Activated naive CD8-positive, alpha-beta T cell treated with anti-CD3 and anti-CD28 coated beads, Interleukin-2, amount 50 U/mL, for 24 hours (primary cell): ENCODE results near the gene POMC.
"Not testable (repeated sequence)": the region's sequence is repeated elsewhere in the genome, so short reads cannot be mapped to it uniquely, and the experiment has no call there.

Experiments used
- ATAC-seq: fragments of 150-1000 bp; cut with Tn5 transposase; one replicate; pipeline ENCODE4 v1.10.0; 2021
- DNase-seq: peaks from one replicate; pipeline ENCODE4 v3.0.0; 2021
- H3K27ac Mint-ChIP-seq: one replicate; pipeline ENCODE4 v1.8.0; 2021; ENCODE audit warnings: mild to moderate bottlenecking, mixed read lengths
- H3K27me3 Mint-ChIP-seq: one replicate; pipeline ENCODE4 v1.8.0; 2021; ENCODE audit warnings: mixed read lengths
- H3K36me3 Mint-ChIP-seq: one replicate; pipeline ENCODE4 v1.8.0; 2021; ENCODE audit warnings: low read depth, mixed read lengths
- H3K4me1 Mint-ChIP-seq: one replicate; pipeline ENCODE4 v1.8.0; 2021; ENCODE audit warnings: mixed read lengths
- H3K4me3 Mint-ChIP-seq: one replicate; pipeline ENCODE4 v1.8.0; 2021; ENCODE audit warnings: mild to moderate bottlenecking, moderate library complexity, mixed read lengths
- H3K9me3 Mint-ChIP-seq: one replicate; pipeline ENCODE4 v1.8.0; 2021; ENCODE audit warnings: mixed read lengths

Gene POMC

GRCh38 chr2:25132299-25132635, 36.1 kb downstream of the POMC start:
- no peak for ATAC-seq
- no peak overlapping the region for H3K4me3 Mint-ChIP-seq

GRCh38 chr2:25131567-25132298, 36.6 kb downstream of the POMC start:
- Mint-ChIP-seq H3K9me3 (no peaks in the 10 kb centered on the region), H3K36me3 (no peaks in the 10 kb centered on the region), H3K27ac (no peak overlapping the region), H3K4me1 (peaks cover 11% of the 10 kb centered on the region), H3K27me3 (peaks cover 51% of the 10 kb centered on the region), H3K4me3 (peak overlapping the region; percentile 56)
- DNase-seq = peak; percentile 9
- peak; percentile 6 for ATAC-seq

More at GRCh38 chr2:25132299-25132635, 36.1 kb downstream of the POMC start:
- Mint-ChIP-seq H3K36me3 (no peaks in the 10 kb centered on the region), H3K27ac (no peak overlapping the region), H3K9me3 (no peaks in the 10 kb centered on the region), H3K27me3 (peaks cover 51% of the 10 kb centered on the region), H3K4me1 (peaks cover 11% of the 10 kb centered on the region)
- no peak for DNase-seq

GRCh38 chr2:25131253-25131566, 37.2 kb downstream of the POMC start:
- Mint-ChIP-seq H3K27ac (no peak overlapping the region), H3K4me3 (peak overlapping the region; percentile 56), H3K4me1 (peaks cover 11% of the 10 kb centered on the region), H3K36me3 (no peaks in the 10 kb centered on the region), H3K27me3 (peaks cover 49% of the 10 kb centered on the region), H3K9me3 (no peaks in the 10 kb centered on the region)
- DNase-seq (no peak), ATAC-seq (no peak)

- DNase-seq = no peak
- H3K36me3 Mint-ChIP-seq = no peaks in the 10 kb centered on the region
- H3K4me3 Mint-ChIP-seq = no peak overlapping the region
- peaks cover 43% of the 10 kb centered on the region for H3K27me3 Mint-ChIP-seq
- H3K9me3 Mint-ChIP-seq = no peaks in the 10 kb centered on the region
- H3K27ac Mint-ChIP-seq = no peak overlapping the region
- peak; percentile 18 for ATAC-seq
- peaks cover 11% of the 10 kb centered on the region for H3K4me1 Mint-ChIP-seq
These were observed 38.4 kb downstream of the POMC start for GRCh38 chr2:25129901-25130520.

GRCh38 chr2:25127646-25128045, 40.7 kb downstream of the POMC start:
- Mint-ChIP-seq H3K36me3 (no peaks in the 10 kb centered on the region), H3K27ac (no peak overlapping the region), H3K27me3 (peaks cover 24% of the 10 kb centered on the region), H3K4me1 (peaks cover 11% of the 10 kb centered on the region), H3K4me3 (no peak overlapping the region), H3K9me3 (no peaks in the 10 kb centered on the region)
- ATAC-seq = no peak
- no peak for DNase-seq

GRCh38 chr2:25127071-25127470, 41.3 kb downstream of the POMC start:
- H3K27ac Mint-ChIP-seq, DNase-seq, H3K36me3 Mint-ChIP-seq, H3K4me1 Mint-ChIP-seq, H3K9me3 Mint-ChIP-seq, ATAC-seq, H3K4me3 Mint-ChIP-seq: not testable (repeated sequence)
- peaks cover 19% of the 10 kb centered on the region for H3K27me3 Mint-ChIP-seq

GRCh38 chr2:25125976-25126375, 42.4 kb downstream of the POMC start:
- peaks cover 11% of the 10 kb centered on the region for H3K27me3 Mint-ChIP-seq
- no peaks in the 10 kb centered on the region for H3K9me3 Mint-ChIP-seq
- no peaks in the 10 kb centered on the region for H3K36me3 Mint-ChIP-seq
- DNase-seq (no peak), ATAC-seq (no peak)
- H3K4me3 Mint-ChIP-seq = no peak overlapping the region
- peaks cover 4% of the 10 kb centered on the region for H3K4me1 Mint-ChIP-seq
- no peak overlapping the region for H3K27ac Mint-ChIP-seq

- no peaks in the 10 kb centered on the region for H3K9me3 Mint-ChIP-seq
- ATAC-seq (no peak), DNase-seq (no peak)
- H3K27ac Mint-ChIP-seq = no peak overlapping the region
- peaks cover 4% of the 10 kb centered on the region for H3K4me1 Mint-ChIP-seq
- H3K27me3 Mint-ChIP-seq = peaks cover 4% of the 10 kb centered on the region
- no peaks in the 10 kb centered on the region for H3K36me3 Mint-ChIP-seq
- no peak overlapping the region for H3K4me3 Mint-ChIP-seq
These were observed 43.2 kb downstream of the POMC start for GRCh38 chr2:25125189-25125588.

GRCh38 chr2:25123682-25124081, 44.7 kb downstream of the POMC start:
- H3K4me3 Mint-ChIP-seq = no peak overlapping the region
- H3K4me1 Mint-ChIP-seq = no peaks in the 10 kb centered on the region

GRCh38 chr2:25122367-25122766, 46.0 kb downstream of the POMC start:
- no peak overlapping the region for H3K4me3 Mint-ChIP-seq
- ATAC-seq (no peak), DNase-seq (no peak)
- no peaks in the 10 kb centered on the region for H3K4me1 Mint-ChIP-seq
- no peaks in the 10 kb centered on the region for H3K27me3 Mint-ChIP-seq
- no peak overlapping the region for H3K27ac Mint-ChIP-seq
- H3K9me3 Mint-ChIP-seq = no peaks in the 10 kb centered on the region
- H3K36me3 Mint-ChIP-seq = no peaks in the 10 kb centered on the region

More at GRCh38 chr2:25123682-25124081, 44.7 kb downstream of the POMC start:
- Mint-ChIP-seq H3K27me3 (no peaks in the 10 kb centered on the region), H3K9me3 (no peaks in the 10 kb centered on the region), H3K36me3 (no peaks in the 10 kb centered on the region), H3K27ac (no peak overlapping the region)
- no peak for ATAC-seq
- DNase-seq = no peak

GRCh38 chr2:25119263-25119662, 49.1 kb downstream of the POMC start:
- no peaks in the 10 kb centered on the region for H3K9me3 Mint-ChIP-seq

GRCh38 chr2:25116956-25117355, 51.4 kb downstream of the POMC start:
- no peak for DNase-seq
- Mint-ChIP-seq H3K9me3 (no peaks in the 10 kb centered on the region), H3K36me3 (no peaks in the 10 kb centered on the region), H3K27ac (no peak overlapping the region), H3K4me1 (no peaks in the 10 kb centered on the region), H3K4me3 (no peak overlapping the region), H3K27me3 (no peaks in the 10 kb centered on the region)
- no peak for ATAC-seq

More at GRCh38 chr2:25119263-25119662, 49.1 kb downstream of the POMC start:
- Mint-ChIP-seq H3K27me3 (no peaks in the 10 kb centered on the region), H3K4me1 (no peaks in the 10 kb centered on the region), H3K4me3 (no peak overlapping the region), H3K36me3 (no peaks in the 10 kb centered on the region), H3K27ac (no peak overlapping the region)
- ATAC-seq = no peak
- no peak for DNase-seq

- H3K27me3 Mint-ChIP-seq = no peaks in the 10 kb centered on the region
- H3K4me3 Mint-ChIP-seq = no peak overlapping the region
- H3K4me1 Mint-ChIP-seq = no peaks in the 10 kb centered on the region
- DNase-seq = no peak
- H3K27ac Mint-ChIP-seq = no peak overlapping the region
- no peaks in the 10 kb centered on the region for H3K9me3 Mint-ChIP-seq
- ATAC-seq = no peak
- H3K36me3 Mint-ChIP-seq = no peaks in the 10 kb centered on the region
These were observed 52.5 kb downstream of the POMC start for GRCh38 chr2:25115902-25116301.

GRCh38 chr2:25115249-25115883, 53.0 kb downstream of the POMC start:
- Mint-ChIP-seq H3K27me3 (no peaks in the 10 kb centered on the region), H3K4me3 (no peak overlapping the region), H3K27ac (no peak overlapping the region), H3K36me3 (no peaks in the 10 kb centered on the region), H3K4me1 (no peaks in the 10 kb centered on the region), H3K9me3 (no peaks in the 10 kb centered on the region)
- DNase-seq (no peak), ATAC-seq (no peak)

- peak; percentile 14 for ATAC-seq
These were observed 56.3 kb downstream of the POMC start for GRCh38 chr2:25112113-25112512.

More at GRCh38 chr2:25112113-25112512, 56.3 kb downstream of the POMC start:
- Mint-ChIP-seq H3K27me3 (no peaks in the 10 kb centered on the region), H3K4me1 (peaks cover 6% of the 10 kb centered on the region), H3K36me3 (no peaks in the 10 kb centered on the region), H3K27ac (no peak overlapping the region), H3K4me3 (no peak overlapping the region), H3K9me3 (no peaks in the 10 kb centered on the region)
- DNase-seq = no peak
